ENCODE data around the gene CHRDL2. TPM values are rescaled to one million over a fixed set of nuclear protein-coding genes. Genes with fewer than 3 reads are reported as not detected.
A peak's percentile ranks its signal among the peaks of the same experiment; 100 is the strongest.
"Not testable (repeated sequence)": the region's sequence is repeated elsewhere in the genome, so short reads cannot be mapped to it uniquely, and the experiment has no call there.

The CHRDL2 gene, protein sequence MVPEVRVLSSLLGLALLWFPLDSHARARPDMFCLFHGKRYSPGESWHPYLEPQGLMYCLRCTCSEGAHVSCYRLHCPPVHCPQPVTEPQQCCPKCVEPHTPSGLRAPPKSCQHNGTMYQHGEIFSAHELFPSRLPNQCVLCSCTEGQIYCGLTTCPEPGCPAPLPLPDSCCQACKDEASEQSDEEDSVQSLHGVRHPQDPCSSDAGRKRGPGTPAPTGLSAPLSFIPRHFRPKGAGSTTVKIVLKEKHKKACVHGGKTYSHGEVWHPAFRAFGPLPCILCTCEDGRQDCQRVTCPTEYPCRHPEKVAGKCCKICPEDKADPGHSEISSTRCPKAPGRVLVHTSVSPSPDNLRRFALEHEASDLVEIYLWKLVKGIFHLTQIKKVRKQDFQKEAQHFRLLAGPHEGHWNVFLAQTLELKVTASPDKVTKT
- total RNA-seq: not detected

DNA sequence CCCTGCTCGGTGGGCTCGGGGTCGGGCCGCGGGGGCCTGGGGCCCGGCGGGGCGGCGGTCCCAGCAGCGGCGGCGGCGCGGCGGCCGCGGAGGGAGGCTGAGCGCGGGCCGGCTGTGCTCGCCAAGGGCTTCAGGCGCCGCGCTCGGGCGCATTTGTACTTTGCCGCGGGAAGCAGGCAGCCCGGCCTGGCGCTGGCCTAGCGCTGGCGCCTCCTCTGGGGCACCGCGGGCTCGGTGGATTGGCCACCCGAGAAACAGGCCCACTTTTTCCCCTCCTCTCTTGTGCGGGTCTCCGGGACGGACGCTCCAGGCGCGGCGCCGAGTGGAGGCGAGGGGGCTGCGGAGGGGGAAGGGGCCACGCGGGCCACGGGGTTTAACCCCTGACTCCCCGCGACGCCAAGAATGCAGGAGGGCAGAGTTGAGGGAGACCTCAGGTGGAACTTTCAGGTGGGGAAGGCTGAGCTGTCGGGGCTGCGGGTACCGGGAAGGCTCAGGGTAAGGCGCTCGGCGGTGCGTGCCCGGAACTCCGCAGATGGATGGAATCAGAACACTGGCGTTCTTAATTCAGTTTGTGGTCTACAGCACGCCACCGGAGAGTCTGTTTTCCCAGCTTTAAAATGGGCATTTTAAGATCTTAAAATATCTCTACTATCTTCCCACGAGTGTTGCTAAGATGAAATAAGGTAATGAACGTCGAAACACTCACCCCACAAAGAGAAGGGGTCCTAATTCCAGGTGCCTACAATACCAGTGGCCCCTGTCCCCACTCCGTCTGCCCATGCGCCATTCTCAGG, at the start of gene CHRDL2:
TSS of gene CHRDL2 (minus strand) at position 126 of the 794 bp plus-strand sequence. CDS start 538 bp downstream, outside the sequence.
- Mint-ChIP-seq H3K9me3 (no peaks in the 10 kb centered on the region), H3K4me3 (no peak within 1 kb of the TSS), H3K27me3 (peaks cover 54 to 61% of the 10 kb centered on the region in 2 donors), H3K27ac (no peak within 1 kb of the TSS), H3K36me3 (no peaks in the 10 kb centered on the region), H3K4me1 (ENCODE audit: low read depth in 2 of 2) (peaks cover 0 to 3% of the 10 kb centered on the region in 2 donors)
- ATAC-seq (no peak), DNase-seq (ENCODE audit: low spot score) (no peak)

DNA sequence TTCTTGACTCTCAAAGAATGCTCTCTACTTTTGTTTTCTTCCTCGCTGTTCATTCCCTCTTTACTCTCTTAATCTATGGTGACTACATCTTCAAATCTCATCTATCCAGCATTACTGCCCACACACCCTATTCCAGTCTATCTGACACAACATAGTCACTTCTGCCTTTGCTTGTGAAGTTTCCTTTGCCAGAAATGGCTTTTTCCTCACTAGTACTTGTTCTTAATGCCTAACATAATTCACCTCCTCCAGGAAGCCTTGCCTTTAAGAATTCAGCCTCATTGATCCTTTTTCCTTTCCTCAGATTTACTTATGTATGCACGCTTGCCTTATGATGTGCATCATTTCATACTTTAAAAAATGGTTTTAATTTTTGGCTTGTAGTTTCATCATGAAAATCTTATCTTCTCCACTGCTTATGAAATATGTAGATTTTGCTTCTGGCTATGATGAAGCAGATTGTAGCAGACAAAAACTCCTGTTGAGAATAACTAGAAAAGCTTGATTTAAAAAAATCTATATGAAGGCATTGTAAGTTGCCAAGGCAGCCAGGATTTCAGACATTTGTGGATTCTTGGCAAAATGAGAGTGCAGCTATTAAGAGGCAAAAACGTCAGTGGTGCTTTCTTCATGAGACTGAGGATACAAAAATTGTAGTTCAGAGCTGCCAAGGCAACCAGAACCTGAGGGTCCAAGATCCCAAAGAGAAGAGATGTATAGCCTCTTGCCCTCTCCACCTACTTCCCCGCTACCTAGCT, 49.2 kb upstream of the CHRDL2 start:
- Mint-ChIP-seq H3K9me3 (no peaks in the 10 kb centered on the region), H3K27me3 (no peaks in the 10 kb centered on the region), H3K36me3 (no peaks in the 10 kb centered on the region), H3K4me3 (no peak overlapping the region), H3K27ac (no peak overlapping the region), H3K4me1 (ENCODE audit: low read depth in 2 of 2) (peaks cover 27 to 38% of the 10 kb centered on the region in 2 donors)
- no peak for ATAC-seq
- no peak for DNase-seq (ENCODE audit: low spot score)

DNA sequence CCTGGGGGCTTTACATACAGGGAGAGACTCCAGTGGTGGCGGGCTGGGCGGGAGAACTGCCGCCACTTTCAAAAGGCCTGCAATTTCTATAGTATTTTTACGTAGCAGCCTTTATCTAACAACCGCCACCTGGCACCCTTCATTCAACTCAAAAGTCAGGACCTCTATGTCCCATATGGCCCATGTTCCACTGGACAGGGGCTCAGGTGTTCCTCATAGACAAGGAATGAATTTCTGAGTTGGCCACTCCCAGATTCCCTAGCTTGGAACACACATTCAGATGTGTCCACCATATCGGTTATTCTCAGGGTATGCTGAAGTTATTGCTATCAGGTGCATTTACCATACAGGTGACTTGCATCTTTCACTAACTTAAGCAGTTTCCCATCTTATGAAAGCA, 47.4 kb upstream of the CHRDL2 start:
- no peak overlapping the region for H3K4me3 Mint-ChIP-seq
- H3K27ac Mint-ChIP-seq: no peak overlapping the region
- peaks cover 24 to 30% of the 10 kb centered on the region in 2 donors for H3K4me1 Mint-ChIP-seq (ENCODE audit: low read depth in 2 of 2)
- H3K9me3 Mint-ChIP-seq: no peaks in the 10 kb centered on the region
- ATAC-seq: no peak
- no peaks in the 10 kb centered on the region for H3K27me3 Mint-ChIP-seq
- H3K36me3 Mint-ChIP-seq: no peaks in the 10 kb centered on the region
- no peak for DNase-seq (ENCODE audit: low spot score)

DNA sequence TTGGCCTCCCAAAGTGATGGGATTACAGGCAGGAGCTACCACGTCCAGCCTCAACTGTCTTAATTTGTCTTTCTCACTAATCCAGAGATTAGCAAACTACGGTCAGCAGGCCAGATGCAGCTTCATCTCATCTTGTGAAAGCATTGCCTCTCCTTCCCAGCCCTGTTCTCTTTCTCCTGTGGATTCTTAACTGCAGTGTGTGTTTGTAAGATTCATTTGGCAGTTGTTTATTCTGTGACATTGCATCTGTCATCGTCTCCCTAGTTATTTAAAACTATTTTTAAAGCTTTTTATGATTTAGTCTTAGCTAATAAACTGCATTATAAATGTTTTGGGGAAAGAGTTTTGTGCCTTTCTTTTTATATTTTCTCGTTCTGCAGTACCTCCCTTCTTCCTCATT, 46.7 kb upstream of the CHRDL2 start:
- Mint-ChIP-seq H3K27me3 (no peaks in the 10 kb centered on the region), H3K4me3 (no peak overlapping the region), H3K9me3 (no peaks in the 10 kb centered on the region), H3K4me1 (ENCODE audit: low read depth in 2 of 2) (peaks cover 20 to 29% of the 10 kb centered on the region in 2 donors), H3K27ac (no peak overlapping the region), H3K36me3 (no peaks in the 10 kb centered on the region)
- ATAC-seq (no peak), DNase-seq (ENCODE audit: low spot score) (no peak)

DNA sequence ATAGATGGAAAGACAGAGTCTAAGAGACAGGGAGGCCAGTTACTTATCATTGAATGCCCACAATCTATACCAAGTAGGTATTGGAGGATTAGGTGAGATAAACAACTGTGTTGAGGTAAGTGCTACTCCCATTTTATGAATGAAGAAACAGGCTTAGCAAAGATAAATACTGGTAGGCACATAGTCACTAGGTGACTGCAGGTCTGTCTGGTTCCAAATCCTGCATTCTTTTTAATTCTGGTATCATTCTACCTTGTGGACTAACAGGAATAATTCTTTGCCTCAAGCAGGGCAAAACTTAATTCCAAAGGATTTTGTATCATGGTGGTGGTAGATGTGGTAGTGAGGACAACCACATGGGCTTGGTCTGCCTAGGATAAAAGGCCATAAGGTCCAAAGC, 45.8 kb upstream of the CHRDL2 start:
- ATAC-seq: no peak
- Mint-ChIP-seq H3K4me3 (no peak overlapping the region), H3K36me3 (no peaks in the 10 kb centered on the region), H3K27ac (no peak overlapping the region), H3K9me3 (no peaks in the 10 kb centered on the region), H3K27me3 (no peaks in the 10 kb centered on the region), H3K4me1 (ENCODE audit: low read depth in 2 of 2) (peaks cover 20 to 31% of the 10 kb centered on the region in 2 donors)
- no peak for DNase-seq (ENCODE audit: low spot score)

DNA sequence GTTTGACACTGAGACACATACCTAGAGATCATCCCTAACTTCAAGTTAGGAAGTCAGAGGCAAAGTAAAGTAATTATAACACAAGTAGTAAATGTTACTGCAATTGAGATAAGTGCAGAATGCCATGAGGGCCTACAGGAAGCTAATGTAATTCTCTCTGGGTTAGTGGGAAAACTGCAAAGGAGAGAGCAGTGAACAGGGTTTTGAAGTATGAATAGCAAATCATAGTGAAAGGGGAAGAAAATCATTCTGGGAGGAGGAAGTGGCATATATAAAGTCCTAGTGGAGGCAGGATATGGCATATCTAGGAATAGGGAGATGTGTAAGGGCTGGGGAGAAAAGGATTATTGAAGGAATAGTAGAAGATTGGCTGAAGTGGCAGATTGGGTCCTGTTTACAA, 45.3 kb upstream of the CHRDL2 start:
- ATAC-seq (no peak), DNase-seq (ENCODE audit: low spot score) (no peak)
- H3K27ac Mint-ChIP-seq: no peak overlapping the region
- H3K4me3 Mint-ChIP-seq: no peak overlapping the region
- no peaks in the 10 kb centered on the region for H3K36me3 Mint-ChIP-seq
- no peaks in the 10 kb centered on the region for H3K27me3 Mint-ChIP-seq
- peaks cover 20 to 31% of the 10 kb centered on the region in 2 donors for H3K4me1 Mint-ChIP-seq (ENCODE audit: low read depth in 2 of 2)
- H3K9me3 Mint-ChIP-seq: no peaks in the 10 kb centered on the region

DNA sequence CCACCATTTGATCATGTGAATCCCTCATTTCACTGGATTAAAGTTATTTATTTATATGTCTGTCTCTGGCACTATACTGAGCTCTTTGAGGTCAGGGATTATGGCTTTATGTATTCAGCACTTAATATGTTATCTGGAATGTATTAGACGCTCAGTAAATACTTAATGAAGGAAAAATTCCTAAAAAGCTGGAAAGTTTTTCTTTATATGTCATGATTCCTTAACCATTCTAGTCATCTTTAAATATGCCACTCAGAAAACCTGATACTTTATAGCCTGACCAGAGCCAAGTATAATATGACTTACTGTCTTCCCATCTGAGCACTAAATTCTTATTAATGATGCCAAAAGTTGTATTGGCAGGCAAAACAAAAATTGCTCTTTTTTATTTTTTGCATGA, 44.5 kb upstream of the CHRDL2 start:
- DNase-seq (ENCODE audit: low spot score) (no peak), ATAC-seq (no peak)
- Mint-ChIP-seq H3K9me3 (no peaks in the 10 kb centered on the region), H3K27ac (no peak overlapping the region), H3K27me3 (no peaks in the 10 kb centered on the region), H3K4me1 (ENCODE audit: low read depth in 2 of 2) (peaks cover 23 to 31% of the 10 kb centered on the region in 2 donors), H3K4me3 (no peak overlapping the region), H3K36me3 (no peaks in the 10 kb centered on the region)

DNA sequence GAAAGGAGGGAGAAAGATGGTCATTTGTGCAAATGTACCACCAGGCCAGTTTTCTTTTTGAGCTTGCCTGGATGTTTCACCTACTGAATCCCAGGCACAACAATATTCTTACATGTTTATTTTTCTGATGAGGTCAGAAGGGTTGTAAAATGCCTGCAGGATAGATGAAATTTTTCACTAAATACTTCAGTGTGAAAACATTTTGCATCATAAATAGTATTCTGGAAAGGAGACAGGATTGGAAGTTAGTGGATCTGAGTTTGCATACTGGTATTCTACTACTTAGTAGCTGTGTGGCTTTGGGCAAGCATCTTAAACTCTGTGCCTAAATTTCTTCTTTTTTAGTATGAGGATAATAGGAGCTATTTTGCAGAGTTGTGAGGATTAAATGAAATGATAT, 42.2 kb upstream of the CHRDL2 start:
- H3K27me3 Mint-ChIP-seq: no peaks in the 10 kb centered on the region
- no peak overlapping the region for H3K27ac Mint-ChIP-seq
- H3K4me3 Mint-ChIP-seq: no peak overlapping the region
- H3K36me3 Mint-ChIP-seq: no peaks in the 10 kb centered on the region
- DNase-seq (ENCODE audit: low spot score) (no peak), ATAC-seq (no peak)
- H3K4me1 Mint-ChIP-seq (ENCODE audit: low read depth in 2 of 2): peaks cover 39 to 50% of the 10 kb centered on the region in 2 donors
- H3K9me3 Mint-ChIP-seq: no peaks in the 10 kb centered on the region

DNA sequence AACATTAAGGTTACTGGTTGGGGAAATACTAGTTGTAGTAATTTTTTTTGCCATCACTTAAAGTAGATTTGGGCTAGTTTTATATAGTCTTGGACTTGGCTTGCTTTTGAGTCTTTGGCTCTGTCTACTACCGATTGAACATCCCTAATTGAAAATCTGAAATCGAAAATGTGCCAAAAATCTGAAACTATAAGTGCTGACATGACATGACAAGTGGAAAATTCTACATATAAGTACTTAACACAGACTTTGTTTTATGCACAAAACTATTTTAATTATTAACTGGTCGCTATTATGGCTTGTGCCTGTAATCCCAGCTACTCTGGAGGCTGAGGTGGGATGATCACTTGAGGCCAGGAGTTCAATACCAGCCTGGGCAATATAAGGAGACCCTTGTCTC, 39.9 kb upstream of the CHRDL2 start:
- peak overlapping the region; percentile 21 to 71 for H3K27ac Mint-ChIP-seq
- ATAC-seq (no peak), DNase-seq (ENCODE audit: low spot score) (no peak)
- H3K4me1 Mint-ChIP-seq (ENCODE audit: low read depth in 2 of 2): peaks cover 42 to 50% of the 10 kb centered on the region in 2 donors
- H3K4me3 Mint-ChIP-seq: no peak overlapping the region
- H3K9me3 Mint-ChIP-seq: no peaks in the 10 kb centered on the region
- H3K27me3 Mint-ChIP-seq: no peaks in the 10 kb centered on the region
- H3K36me3 Mint-ChIP-seq: no peaks in the 10 kb centered on the region

DNA sequence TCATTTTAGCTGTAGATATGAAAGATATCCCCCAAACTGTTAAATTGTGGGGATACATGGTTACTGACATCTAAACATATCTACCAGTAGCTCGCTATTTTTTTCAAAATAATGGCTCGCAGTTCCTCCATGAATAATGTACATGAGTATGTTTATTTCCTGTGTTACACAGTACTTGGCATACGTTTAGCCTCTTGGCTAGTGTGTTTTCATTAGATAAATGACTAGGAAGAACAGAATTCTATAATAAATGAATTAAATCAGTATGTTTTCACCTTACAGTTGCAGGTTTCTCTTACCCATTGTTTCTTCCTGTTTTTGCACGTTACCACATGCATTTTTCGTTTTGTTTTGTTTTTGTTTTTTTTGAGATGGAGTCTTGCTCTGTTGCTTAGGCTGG, 39.2 kb upstream of the CHRDL2 start:
- peak overlapping the region; percentile 53 to 71 for H3K27ac Mint-ChIP-seq

DNA sequence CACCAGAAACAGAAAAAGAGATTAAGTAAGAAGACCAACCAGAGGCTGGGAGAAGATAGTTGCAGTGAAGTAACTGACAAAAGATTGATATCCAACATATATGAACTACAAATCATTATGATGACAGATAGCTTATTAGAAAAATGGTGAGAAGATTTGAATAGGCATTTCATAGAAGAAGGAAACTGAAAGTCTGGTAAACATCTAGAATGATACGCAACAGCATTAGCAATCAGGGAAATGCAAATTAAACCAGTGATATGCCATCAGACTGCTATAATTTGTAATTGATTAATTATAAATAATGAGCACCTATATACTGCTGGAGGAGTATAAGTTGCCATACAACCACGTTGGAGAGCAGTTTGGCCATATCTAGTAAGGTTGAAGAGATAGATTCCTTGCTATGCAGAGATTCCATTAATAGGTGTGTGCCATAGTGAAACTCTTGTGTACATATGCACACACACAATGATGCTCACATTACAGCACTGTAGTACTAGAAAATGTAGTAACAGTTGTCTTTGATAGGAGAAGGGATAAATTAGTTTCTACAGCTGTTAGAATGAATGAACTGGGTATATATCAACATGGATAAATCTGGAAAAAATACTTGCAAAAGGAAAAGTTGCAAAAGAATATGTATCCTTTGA, 38.0 kb upstream of the CHRDL2 start:
- Mint-ChIP-seq H3K36me3 (peaks cover 4% of the 10 kb centered on the region), H3K4me3 (peak overlapping the region; percentile 63), H3K27me3 (no peaks in the 10 kb centered on the region), H3K9me3 (no peaks in the 10 kb centered on the region), H3K4me1 (ENCODE audit: low read depth in 2 of 2) (peaks cover 39 to 40% of the 10 kb centered on the region in 2 donors), H3K27ac (peak overlapping the region; percentile 32 to 59)
- DNase-seq (ENCODE audit: low spot score): no peak
- ATAC-seq: no peak

More for the DNA sequence above, 39.2 kb upstream of the CHRDL2 start:
- ATAC-seq (no peak), DNase-seq (ENCODE audit: low spot score) (no peak)
- H3K4me1 Mint-ChIP-seq (ENCODE audit: low read depth in 2 of 2): peaks cover 47 to 48% of the 10 kb centered on the region in 2 donors
- H3K27me3 Mint-ChIP-seq: no peaks in the 10 kb centered on the region
- H3K36me3 Mint-ChIP-seq: no peaks in the 10 kb centered on the region
- H3K4me3 Mint-ChIP-seq: no peak overlapping the region
- no peaks in the 10 kb centered on the region for H3K9me3 Mint-ChIP-seq

DNA sequence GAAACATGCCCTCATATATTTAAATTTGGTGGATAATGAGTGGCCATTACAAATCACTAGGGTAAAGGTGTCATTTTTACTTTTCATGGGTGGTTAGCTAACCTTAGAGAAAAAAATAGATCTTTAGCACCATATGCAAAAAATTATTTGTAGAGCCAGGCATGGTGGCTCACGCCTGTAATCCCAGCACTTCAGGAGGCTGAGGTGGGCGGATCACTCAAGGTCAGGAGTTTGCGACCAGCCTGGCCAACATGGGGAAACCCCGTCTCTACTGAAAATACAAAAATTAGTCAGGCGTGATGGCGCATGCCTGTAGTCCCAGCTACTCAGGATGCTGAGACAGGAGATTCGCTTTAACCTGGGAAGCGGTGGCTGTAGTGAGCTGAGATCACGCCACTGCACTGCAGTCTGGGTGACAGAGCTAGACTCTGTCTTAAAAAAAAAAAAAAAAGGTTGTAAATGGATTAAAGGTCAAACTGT, 37.0 kb upstream of the CHRDL2 start:
- Mint-ChIP-seq H3K4me1 (ENCODE audit: low read depth in 2 of 2) (peaks cover 42 to 47% of the 10 kb centered on the region in 2 donors), H3K4me3 (peak overlapping the region; percentile 63), H3K27ac (peak overlapping the region; percentile 32 to 59)
- H3K36me3 Mint-ChIP-seq, H3K9me3 Mint-ChIP-seq, H3K27me3 Mint-ChIP-seq: not testable (repeated sequence)
- peak; percentile 71 for DNase-seq (ENCODE audit: low spot score)
- peak; percentile 83 to 91 for ATAC-seq

DNA sequence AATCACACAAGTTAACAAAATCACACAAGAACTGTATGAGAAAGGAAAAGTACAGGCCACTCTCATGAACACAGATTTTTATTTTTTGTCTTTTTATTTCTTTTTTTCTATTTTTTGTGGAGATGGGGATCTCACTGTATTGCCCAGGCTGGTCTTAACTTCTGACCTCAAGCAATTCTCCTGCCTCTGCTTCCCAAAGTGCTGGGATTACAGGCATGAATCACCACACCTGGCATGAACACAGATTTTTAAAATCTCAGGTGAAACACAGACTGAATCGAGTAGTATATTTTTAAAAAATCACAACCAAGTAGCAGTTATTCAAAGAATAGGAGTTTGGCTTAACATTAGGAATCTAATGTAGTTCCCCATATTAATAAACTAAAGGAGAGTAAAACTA, 35.7 kb upstream of the CHRDL2 start:
- Mint-ChIP-seq H3K27me3 (no peaks in the 10 kb centered on the region), H3K36me3 (peaks cover 11% of the 10 kb centered on the region), H3K4me1 (ENCODE audit: low read depth in 2 of 2) (peaks cover 43 to 53% of the 10 kb centered on the region in 2 donors), H3K27ac (no peak overlapping the region), H3K4me3 (no peak overlapping the region), H3K9me3 (no peaks in the 10 kb centered on the region)
- DNase-seq (ENCODE audit: low spot score) (no peak), ATAC-seq (no peak)

All from natural killer cell treated with Interleukin-12 subunit alpha and Interleukin-12 subunit beta and Interleukin-15 and Interleukin-18, amount 100 ng/mL, for 72 hours (primary cell).